Measurements from ENCODE around the gene EXOSC7. TPM values are rescaled to one million over a fixed set of nuclear protein-coding genes. Genes with fewer than 3 reads are reported as not detected.
A peak's percentile ranks its signal among the peaks of the same experiment; 100 is the strongest.

Gene EXOSC7
- total and polyA plus RNA-seq, 9 of the 15 experiments (the other 6 are each of a cell fraction or from before 2014, with no cell fraction given): 88.5 to 237 (median 112) TPM

GRCh38 chr3:45000823-45001222, 24.8 kb downstream of the EXOSC7 start:
- 67% methylated on average over 4 of the region's 4 CpGs for WGBS (ENCODE audit: insufficient coverage, low coverage, missing lambda C conversion rate)
- no TSS peak for BruUV-seq (replicated peaks)
- FAIRE-seq: no peak

GRCh38 chr3:45001738-45002137, 25.7 kb downstream of the EXOSC7 start:
- H3K9me1 ChIP-seq (ENCODE audit: control insufficient read depth, insufficient read depth, low read length): no peaks in the 10 kb centered on the region
- in situ Hi-C loops (cut with MboI): no loop called here
- ChIA-PET CTCF (ENCODE audit: low intra/inter-chr PET ratio) (no interaction called here), POLR2A (interaction anchor here (1.0 kb wide), 1 partner anchor 14 kb away, joined by 3 read pairs; no protein-coding TSS in a partner anchor)
- no peaks in the 10 kb centered on the region for H4K20me1 ChIP-seq (replicated peaks; ENCODE audit: control insufficient read depth, insufficient read depth, low read length)
- H3K36me3 ChIP-seq (ENCODE audit: control insufficient read depth, insufficient read depth, low read length): peaks cover 86% of the 10 kb centered on the region
- no peaks in the 10 kb centered on the region for H3K4me1 ChIP-seq (replicated peaks in 1 of 2; ENCODE audit: control insufficient read depth in 2 of 2, insufficient read depth in 2 of 2, low read length in 2 of 2)
- 89% methylated on average over 3 of the region's 3 CpGs for WGBS (ENCODE audit: insufficient coverage, low coverage, missing lambda C conversion rate)
- no peak for TF ChIP-seq THAP12 (CRISPR knock-in tag; IDR thresholded peaks at IDR 0.05)
- TF ChIP-seq SMARCB1 (IDR thresholded peaks at IDR 0.05; ENCODE audit: insufficient read length, low read depth): no peak
- no peak for TF ChIP-seq TCF3 (CRISPR knock-in tag; IDR thresholded peaks at IDR 0.05)
- no peak for TF ChIP-seq LCOR (CRISPR knock-in tag; IDR thresholded peaks at IDR 0.05)
- TF ChIP-seq RFX7 (CRISPR knock-in tag; IDR thresholded peaks at IDR 0.05): no peak
- TF ChIP-seq DNMT1 (IDR thresholded peaks at IDR 0.05): no peak
- TF ChIP-seq NCOA1 (IDR thresholded peaks at IDR 0.05; ENCODE audit: low read depth): no peak
- no peak for TF ChIP-seq ZNF347 (CRISPR knock-in tag; IDR thresholded peaks at IDR 0.05; ENCODE audit: low read depth)
- TF ChIP-seq POLR2A (conservative IDR thresholded peaks at IDR 0.05): no peak
- no peak for TF ChIP-seq ZNF280A (IDR thresholded peaks at IDR 0.05; ENCODE audit: low read depth, partially characterized antibody)
- TF ChIP-seq ZSCAN32 (CRISPR knock-in tag; IDR thresholded peaks at IDR 0.05): no peak
- no peak for DNase-seq (ENCODE audit: extremely low read depth in 1 of 4, low spot score in 3 of 4)
- no peak for ATAC-seq
- no peak overlapping the region for H3K4me3 ChIP-seq
- no peak for FAIRE-seq
- H3K27me3 ChIP-seq (ENCODE audit: control insufficient read depth in 2 of 2, insufficient read depth in 2 of 2, low read length in 2 of 2): no peaks in the 10 kb centered on the region
- H2AFZ ChIP-seq (ENCODE audit: low read depth, low read length): no peak overlapping the region
- intact Hi-C loops (cut with micrococcal nuclease): no loop called here
- H3K4me2 ChIP-seq (ENCODE audit: insufficient read depth, low read length): no peak overlapping the region
- H3K9ac ChIP-seq (ENCODE audit: insufficient read depth in 1 of 2, low read depth in 2 of 2, low read length in 2 of 2): no peak overlapping the region
- H3K79me2 ChIP-seq (ENCODE audit: control insufficient read depth, insufficient read depth, low read length): no peaks in the 10 kb centered on the region
- no TSS peak for BruUV-seq (replicated peaks)
- no peak overlapping the region for H3K27ac ChIP-seq (ENCODE audit: extremely low read depth, low read depth, low read length)
- no peaks in the 10 kb centered on the region for H3K9me3 ChIP-seq (replicated peaks; ENCODE audit: control insufficient read depth, insufficient read depth, low read depth, low read length)

More at GRCh38 chr3:45000823-45001222, 24.8 kb downstream of the EXOSC7 start:
- no peak overlapping the region for H3K4me3 ChIP-seq
- intact Hi-C loops (cut with micrococcal nuclease) (no loop called here), in situ Hi-C loops (cut with MboI) (no loop called here)
- H3K27me3 ChIP-seq (ENCODE audit: control insufficient read depth in 2 of 2, insufficient read depth in 2 of 2, low read length in 2 of 2): no peaks in the 10 kb centered on the region
- H3K36me3 ChIP-seq (ENCODE audit: control insufficient read depth, insufficient read depth, low read length): peaks cover 93% of the 10 kb centered on the region
- no peaks in the 10 kb centered on the region for H3K9me3 ChIP-seq (replicated peaks; ENCODE audit: control insufficient read depth, insufficient read depth, low read depth, low read length)
- H3K9ac ChIP-seq (ENCODE audit: insufficient read depth in 1 of 2, low read depth in 2 of 2, low read length in 2 of 2): no peak overlapping the region
- no peaks in the 10 kb centered on the region for H4K20me1 ChIP-seq (replicated peaks; ENCODE audit: control insufficient read depth, insufficient read depth, low read length)
- H3K4me1 ChIP-seq (replicated peaks in 1 of 2; ENCODE audit: control insufficient read depth in 2 of 2, insufficient read depth in 2 of 2, low read length in 2 of 2): no peaks in the 10 kb centered on the region
- ATAC-seq (no peak), DNase-seq (ENCODE audit: extremely low read depth in 1 of 4, low spot score in 3 of 4) (no peak)
- no peak overlapping the region for H2AFZ ChIP-seq (ENCODE audit: low read depth, low read length)
- ChIA-PET CTCF (ENCODE audit: low intra/inter-chr PET ratio) (no interaction called here), POLR2A (interaction anchor here (0.6 to 1.4 kb wide), 3 partner anchors 15 to 397 kb away, joined by 3 read pairs; no protein-coding TSS in a partner anchor)
- no peaks in the 10 kb centered on the region for H3K79me2 ChIP-seq (ENCODE audit: control insufficient read depth, insufficient read depth, low read length)
- H3K27ac ChIP-seq (ENCODE audit: extremely low read depth, low read depth, low read length): no peak overlapping the region
- TF ChIP-seq ZNF766 (CRISPR knock-in tag; conservative IDR thresholded peaks at IDR 0.05) (no peak), ZNF133 (CRISPR knock-in tag; IDR thresholded peaks at IDR 0.05) (no peak), ZNF316 (IDR thresholded peaks at IDR 0.05) (peak; percentile 95), MAFG (tag; conservative IDR thresholded peaks at IDR 0.05) (peak; percentile 77), C11orf30 (IDR thresholded peaks at IDR 0.05; ENCODE audit: low read depth) (peak; percentile 88), MAFF (IDR thresholded peaks at IDR 0.05; ENCODE audit: low read length) (peak; percentile 87), MAFK (IDR thresholded peaks at IDR 0.05; ENCODE audit: low read length) (peak; percentile 78), FOXJ3 (CRISPR knock-in tag; IDR thresholded peaks at IDR 0.05) (no peak)
- H3K4me2 ChIP-seq (ENCODE audit: insufficient read depth, low read length): no peak overlapping the region
- H3K9me1 ChIP-seq (ENCODE audit: control insufficient read depth, insufficient read depth, low read length): no peaks in the 10 kb centered on the region

Data from K562 (cell line).